GM19463 (cell line): ENCODE data around the gene PTTG1.
"Not testable (repeated sequence)": the region's sequence is repeated elsewhere in the genome, so short reads cannot be mapped to it uniquely, and the experiment has no call there.

Experiments used
- ATAC-seq: cut with Tn5 transposase; IDR thresholded peaks from one replicate; pipeline ENCODE4 v1.9.1; 2021; ENCODE audit warnings: mild to moderate bottlenecking, moderate library complexity; ENCODE audit not compliant: unreplicated experiment

The PTTG1 gene

GRCh38 chr5:160420331-160420610 lies 1.4 kb upstream of the PTTG1 start:
- no peak for ATAC-seq

DNA sequence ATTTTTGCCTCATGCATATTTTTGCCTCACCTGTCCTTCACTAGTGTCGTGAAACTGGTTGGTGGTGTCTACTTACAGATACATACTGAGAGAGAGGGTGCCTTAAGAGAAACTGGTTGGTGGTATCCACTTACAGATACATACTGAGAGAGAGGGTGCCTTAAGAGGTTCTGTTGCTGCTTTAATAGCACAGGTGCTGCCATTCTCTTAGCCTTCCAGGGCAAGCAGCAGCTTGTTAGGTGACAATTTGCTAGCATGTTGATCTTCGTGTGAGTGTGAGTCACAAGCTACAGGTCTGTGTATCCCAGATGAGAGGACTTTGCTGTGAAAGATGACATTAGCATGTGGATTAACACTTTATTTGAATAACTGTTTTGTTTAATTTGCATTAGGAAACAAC lies 1.4 kb downstream of the PTTG1 start:
- no peak for ATAC-seq

GRCh38 chr5:160427607-160428006 lies 6.0 kb downstream of the PTTG1 start:
- ATAC-seq: no peak

DNA sequence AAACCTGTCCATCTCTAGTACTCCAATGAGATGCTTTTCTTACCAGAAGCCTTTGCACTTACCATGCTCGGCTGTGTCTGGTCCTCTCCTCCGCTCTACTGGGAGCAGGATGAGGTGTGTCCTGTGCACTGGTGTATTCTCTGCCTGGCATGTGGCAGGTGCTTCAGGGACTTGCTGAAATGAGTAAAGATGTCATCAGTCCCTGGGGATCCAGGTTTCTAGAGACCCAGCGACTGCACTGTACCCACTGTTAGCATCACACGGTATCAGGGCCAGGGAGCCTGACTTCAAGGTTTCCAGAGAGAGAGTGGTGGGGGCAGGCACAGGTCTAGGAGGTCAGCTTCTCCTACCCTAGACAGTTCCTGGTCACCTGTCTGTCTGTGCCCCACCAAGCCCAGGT lies 10.5 kb downstream of the PTTG1 start:
- ATAC-seq: peak; percentile 28

- no peak for ATAC-seq
Measured at GRCh38 chr5:160432787-160433186, 11.1 kb downstream of the PTTG1 start.

DNA sequence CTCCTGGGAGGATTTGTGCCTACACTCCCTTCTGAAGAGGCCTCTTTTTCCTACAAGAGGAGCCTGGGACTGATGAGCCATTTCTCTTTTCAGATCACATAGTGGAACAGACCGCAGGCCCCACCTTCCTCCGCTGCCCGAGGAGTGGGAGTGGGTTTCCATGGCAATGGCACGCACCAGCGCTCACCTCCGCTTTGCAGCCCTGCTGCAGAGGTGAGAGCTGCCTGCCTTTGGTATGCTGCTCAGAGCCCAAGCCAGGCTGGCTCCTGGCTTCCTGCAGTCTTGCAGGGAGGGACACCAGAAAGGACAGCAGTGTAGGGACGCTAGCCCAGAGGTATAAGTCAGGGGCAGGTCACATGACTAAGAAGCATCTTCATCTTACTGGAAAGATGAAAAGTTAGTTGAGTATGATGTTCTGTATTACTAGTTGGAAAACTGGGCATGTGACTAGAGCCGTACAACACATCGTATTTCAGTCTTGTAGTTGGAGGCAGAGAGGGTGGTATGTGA lies 12.4 kb downstream of the PTTG1 start:
- peak; percentile 79 for ATAC-seq

DNA sequence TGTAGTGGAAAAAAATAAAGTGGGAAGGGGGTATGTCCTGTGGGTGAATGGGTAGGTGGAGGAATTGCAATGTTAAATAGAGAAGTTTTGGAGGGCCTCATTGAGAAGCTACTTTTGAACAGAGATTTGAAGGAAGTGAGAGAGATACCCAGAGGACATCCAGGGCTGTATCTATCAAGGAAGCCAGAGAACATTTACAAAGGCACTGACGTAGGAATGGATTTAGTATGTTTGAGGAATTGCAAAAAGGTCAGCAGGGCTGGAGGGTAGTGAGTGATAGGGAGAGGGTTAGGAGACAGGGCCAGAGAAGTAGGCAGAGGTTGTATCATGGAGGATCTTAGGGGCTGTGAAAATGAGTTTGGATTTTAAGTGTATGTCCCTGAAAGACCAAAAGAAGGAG lies 13.9 kb downstream of the PTTG1 start:
- no peak for ATAC-seq

DNA sequence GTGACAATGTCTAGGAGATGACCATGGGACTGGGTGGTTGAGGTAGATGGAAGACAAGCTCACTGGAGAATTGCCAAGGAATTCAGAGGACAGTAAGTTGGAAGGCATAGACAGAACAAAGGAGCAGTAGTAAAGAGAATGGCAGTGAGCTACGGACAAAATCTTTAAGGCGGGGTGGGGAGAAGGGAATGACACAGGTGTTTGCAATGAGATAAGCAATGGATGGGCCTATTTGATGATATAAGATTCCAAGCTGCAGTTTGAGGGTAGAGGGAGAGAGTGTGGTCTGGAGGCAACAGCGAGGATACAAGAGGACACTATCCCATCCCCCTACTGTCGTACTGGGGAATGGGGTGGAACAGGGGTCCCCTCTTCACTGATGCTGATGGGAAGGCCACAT lies 14.4 kb downstream of the PTTG1 start:
- ATAC-seq: no peak

DNA sequence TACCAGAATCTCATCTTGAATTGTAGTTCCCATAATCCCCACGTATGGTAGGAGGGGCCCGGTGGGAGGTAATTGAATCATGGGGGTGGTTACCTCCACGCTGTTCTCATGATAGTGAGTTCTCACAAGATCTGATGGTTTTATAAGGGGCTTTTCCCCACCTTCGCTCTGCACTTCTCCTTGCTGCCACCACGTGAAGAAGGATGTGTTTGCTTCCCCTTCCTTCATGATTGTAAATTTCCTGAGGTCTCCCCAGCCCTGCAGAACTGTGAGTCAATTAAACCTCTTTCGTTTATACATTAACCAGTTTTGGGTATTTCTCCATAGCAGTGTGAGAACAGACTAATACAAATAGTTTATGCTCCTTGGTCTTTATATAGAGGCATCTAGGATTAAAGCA lies 15.0 kb downstream of the PTTG1 start:
- ATAC-seq: not testable (repeated sequence)

- no peak for ATAC-seq
Measured at GRCh38 chr5:160437271-160437670, 15.6 kb downstream of the PTTG1 start.

- peak; percentile 17 for ATAC-seq
Measured at GRCh38 chr5:160438316-160439204, 16.9 kb downstream of the PTTG1 start.

DNA sequence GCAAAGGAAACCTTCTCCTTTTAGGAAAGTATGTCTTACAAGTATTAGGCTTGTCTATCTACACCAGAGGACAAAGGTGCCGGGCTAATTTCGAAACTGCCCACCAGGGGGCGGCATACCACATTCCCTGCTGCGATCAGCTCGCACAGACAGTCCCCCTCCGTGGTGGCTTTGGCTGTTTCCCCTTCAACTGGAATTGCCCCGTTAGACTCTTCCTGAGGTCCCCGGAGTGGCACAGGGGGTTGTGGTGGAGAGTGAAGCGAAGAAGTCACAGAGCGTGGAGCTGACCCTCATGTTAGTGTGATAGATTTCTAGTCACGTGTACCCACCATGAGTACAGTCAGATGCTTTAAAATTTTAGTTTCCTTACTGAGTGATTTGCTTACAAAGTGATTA lies 17.5 kb downstream of the PTTG1 start:
- peak; percentile 47 for ATAC-seq

DNA sequence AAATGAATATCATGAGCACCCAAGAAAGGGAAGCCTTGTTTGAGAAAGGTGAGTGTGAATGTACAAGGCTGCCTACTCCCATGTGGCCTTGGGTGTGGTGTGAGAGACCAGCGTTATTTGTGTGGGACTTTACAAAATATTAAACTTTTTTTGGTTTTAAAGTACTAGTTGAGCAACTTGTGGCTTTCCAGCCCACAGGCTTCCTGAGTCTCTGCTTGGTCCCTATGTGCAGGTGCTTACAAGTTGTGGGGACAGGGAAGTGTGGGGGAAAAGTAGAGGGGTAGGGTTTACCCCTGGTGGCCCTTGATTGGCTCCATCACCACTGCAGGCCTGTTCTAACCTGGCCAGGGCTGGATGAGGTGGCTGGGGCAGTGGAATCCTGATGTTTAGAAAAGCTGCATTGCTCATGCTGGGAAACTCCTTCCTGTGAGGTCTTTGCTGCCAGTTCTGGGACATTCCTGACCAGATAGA lies 19.7 kb downstream of the PTTG1 start:
- peak; percentile 20 for ATAC-seq

GRCh38 chr5:160442824-160443431 lies 21.3 kb downstream of the PTTG1 start:
- ATAC-seq: peak; percentile 28

DNA sequence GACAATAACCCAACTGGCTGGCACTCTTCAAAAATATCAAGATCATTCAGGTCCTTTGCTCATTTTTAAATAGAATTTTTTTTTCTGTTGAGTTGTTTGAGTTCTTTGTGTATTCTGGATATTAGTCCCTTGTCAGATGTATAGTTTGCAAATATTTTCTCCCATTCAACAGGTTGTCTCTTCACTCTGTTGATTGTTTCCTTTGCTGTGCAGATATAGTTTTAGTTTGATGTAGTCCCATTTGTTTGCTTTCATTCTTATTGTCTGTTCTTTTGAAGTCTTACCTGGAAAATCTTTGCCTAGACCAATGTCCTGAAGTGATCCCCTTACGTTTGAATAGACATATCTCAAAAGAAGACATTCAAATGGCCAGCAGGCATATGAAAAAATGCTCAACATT lies 22.8 kb downstream of the PTTG1 start:
- ATAC-seq: no peak

- peak; percentile 36 for ATAC-seq
Measured at GRCh38 chr5:160445132-160445531, 23.5 kb downstream of the PTTG1 start.

DNA sequence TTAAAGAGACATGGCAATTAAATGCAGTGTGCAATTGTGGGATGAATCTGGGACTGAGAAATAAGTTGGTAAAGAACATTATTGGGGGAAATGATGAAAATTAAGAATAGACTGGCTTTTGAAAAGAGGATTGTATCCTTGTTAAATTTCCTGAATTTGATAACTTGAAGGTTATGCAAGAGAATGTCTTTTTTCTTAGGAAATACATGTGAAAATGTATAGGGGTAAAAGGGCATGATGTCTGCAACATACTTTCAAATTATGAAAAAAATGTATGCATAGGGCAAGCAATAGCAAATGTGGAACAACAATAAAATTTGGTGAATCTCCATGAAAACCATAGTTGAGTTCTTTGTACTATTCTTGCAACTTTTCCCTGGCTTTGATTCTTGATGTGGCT lies 24.1 kb downstream of the PTTG1 start:
- no peak for ATAC-seq

DNA sequence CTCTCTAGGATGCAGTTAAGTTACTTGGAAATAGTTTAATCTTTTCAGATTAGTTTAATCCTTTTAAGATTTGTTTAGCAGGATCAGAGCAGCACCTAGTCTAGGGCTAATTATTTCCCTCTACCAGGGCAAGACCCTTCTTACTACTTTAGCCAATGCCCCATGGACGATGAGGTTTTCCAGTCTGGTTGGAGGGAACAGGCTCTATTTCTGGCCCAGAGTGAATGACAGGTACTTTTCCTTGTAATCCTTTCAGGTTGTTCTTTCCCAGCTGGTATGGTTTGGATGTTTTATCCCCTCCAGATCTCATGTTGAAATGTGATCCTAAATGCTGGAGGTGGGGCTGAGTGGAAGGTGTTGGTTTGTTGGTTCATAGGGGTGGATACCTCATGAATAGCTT lies 27.2 kb downstream of the PTTG1 start:
- no peak for ATAC-seq

DNA sequence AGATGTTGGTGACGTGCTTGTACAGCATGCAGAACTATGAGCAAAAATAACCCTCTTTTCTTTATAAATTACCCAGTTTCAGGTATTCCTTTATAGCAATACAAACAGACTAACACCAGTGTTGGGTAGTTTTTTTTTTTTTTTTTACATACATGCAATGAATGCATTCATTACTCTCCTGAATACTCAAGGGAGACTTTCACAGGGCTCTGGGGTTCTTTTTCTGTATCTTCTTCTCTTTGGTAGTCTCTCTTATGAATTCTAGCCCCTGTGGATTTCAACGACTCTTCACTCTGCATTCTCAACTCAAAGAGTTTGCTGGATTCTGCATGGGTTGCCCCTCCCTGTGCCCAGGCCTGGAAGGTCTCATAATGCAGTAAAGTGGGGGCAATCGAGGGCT lies 27.8 kb downstream of the PTTG1 start:
- no peak for ATAC-seq

DNA sequence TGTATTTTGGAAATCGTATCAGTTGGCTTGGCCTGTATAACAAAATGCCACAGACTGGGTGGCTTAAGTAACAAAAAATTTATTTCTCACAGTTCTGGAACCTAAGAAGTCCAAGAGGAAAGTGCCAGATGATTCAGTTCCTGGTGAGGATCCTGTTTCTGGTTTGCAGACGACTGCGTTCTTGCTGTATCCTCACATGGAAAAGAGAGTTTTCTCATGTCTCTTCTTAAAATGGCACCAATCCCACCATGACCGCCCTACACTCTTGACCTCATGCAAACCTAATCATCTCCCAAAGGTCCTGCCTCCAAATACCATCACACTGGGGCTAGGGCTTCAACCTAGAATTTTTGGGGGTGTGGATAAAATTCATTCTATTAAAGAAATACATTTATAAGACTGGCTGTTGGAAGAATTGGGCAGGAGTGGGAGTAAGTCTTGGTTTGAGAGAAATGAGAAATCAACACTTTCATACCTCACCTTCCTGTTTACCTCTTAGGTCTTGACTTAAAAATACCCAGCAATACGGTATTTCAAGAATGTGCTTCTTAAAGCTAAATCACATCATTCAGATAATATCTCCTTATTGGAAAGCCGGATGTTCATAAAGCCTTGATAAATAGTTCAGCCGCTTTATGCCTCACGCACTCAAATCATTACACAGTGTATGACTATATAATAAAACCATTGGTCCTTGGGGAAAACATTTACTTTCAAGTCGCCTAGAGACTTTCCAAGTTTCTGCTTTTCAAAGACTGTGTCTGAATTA lies 28.7 kb downstream of the PTTG1 start:
- peak; percentile 53 for ATAC-seq

DNA sequence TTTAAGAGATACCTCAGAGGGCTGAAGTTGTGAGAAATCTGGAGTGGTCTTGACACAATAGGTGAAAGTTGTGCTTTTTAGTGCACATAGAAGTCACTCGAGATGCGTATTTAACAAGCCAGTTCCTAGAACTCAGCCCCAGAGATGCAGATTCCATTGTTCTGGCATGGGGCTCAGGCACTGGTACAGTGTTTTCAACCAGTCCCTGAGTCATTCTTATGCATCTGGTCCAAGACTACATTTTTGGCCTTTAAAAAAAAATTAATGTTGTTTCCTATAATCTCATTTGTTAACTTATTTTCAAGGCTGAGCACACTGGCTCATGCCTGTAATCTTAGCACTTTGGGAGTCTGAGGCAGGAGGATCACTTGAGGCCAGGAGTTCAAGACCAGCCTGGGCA lies 29.6 kb downstream of the PTTG1 start:
- ATAC-seq: no peak

DNA sequence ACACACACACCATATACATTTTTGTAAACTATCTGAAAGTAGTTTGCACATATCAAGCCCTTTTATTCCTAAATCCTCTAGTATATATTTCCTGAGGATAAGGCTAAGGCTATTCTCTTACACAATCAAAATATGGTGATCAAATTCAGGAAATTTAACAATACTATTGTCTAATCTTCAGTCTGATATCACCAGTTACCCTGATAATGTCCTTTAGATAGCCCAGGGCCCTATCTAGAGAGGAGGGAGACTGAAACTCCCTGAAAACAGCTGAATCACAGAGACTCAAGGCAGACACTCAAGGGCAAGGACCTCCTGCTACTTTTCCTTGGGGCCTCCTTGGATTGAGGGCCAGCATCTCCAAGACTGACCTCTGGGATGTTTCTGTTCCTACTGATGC lies 30.4 kb downstream of the PTTG1 start:
- ATAC-seq: no peak
